Measurements from ENCODE around the gene TUBG2.
"Not testable (repeated sequence)": the region's sequence is repeated elsewhere in the genome, so short reads cannot be mapped to it uniquely, and the experiment has no call there.

The TUBG2 gene

DNA sequence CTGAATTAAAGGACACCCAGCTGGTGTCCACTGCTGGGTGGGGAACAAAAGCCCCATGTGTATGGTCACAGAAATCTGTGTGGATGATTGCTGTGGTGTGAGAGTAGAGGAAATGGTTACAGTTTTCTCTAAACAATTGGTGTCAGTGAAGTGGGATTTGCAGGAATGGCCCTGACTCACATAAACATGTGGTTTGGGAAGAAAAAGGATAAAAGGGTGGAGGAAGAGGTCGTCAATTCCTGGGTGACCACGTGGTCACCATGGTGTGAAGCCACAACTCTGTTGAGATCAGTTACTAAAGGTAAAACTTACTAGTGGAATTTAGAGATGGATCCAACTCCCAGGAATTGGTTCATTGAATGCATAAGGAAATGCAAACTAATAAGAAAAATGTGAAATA is 3.6 kb upstream of the TUBG2 start:
- DNase-seq, result no peak

DNA sequence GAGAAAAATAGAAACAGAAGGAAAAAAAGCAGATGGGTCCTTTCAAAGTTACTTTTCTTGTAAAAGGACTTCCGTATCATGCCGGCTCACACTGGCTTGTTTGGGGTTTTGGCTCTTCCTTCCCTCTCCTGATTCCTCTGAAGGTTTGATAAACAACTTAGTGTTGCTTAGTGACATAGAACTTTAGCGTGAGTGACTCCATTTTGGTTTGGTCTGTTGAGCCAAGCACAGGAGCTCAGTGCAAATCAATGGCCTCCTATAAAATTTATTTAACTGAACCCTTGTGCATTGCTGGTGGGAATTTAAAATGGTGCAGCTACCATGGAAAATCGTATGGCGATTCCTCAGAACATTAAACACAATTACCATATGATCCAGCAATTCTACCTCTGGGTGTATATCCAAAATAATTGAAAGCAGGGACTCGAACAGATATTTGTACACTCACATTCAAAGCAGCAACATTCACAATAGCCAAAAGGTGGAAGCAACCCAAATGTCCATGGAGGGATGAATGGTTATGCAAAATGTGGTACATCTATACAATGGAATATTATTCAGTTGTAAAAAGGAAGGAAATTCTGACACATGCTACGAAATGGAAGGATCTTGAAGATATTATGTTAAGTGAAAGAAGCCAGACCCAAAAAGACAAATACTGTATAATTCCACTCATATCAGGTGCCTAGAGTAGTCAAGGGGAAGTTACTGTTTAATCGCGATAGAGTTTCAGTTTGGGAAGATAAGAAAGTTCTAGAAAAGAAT is 1.1 kb upstream of the TUBG2 start:
- no peak for DNase-seq

DNA sequence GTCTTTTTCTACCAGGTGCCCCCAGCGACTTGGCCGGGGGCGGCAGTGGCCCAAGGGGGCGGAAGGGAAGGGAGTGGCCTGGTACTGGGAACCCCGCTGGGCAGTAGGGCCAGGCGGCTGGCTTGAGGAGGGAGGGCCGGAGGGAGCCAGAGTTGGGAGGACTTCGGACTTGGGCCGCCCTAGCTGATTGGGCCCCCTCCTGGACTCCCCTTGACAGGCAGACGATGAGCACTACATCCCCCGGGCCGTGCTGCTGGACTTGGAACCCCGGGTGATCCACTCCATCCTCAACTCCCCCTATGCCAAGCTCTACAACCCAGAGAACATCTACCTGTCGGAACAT is 819 bp downstream of the TUBG2 start:
- DNase-seq, result not testable (repeated sequence)

DNA sequence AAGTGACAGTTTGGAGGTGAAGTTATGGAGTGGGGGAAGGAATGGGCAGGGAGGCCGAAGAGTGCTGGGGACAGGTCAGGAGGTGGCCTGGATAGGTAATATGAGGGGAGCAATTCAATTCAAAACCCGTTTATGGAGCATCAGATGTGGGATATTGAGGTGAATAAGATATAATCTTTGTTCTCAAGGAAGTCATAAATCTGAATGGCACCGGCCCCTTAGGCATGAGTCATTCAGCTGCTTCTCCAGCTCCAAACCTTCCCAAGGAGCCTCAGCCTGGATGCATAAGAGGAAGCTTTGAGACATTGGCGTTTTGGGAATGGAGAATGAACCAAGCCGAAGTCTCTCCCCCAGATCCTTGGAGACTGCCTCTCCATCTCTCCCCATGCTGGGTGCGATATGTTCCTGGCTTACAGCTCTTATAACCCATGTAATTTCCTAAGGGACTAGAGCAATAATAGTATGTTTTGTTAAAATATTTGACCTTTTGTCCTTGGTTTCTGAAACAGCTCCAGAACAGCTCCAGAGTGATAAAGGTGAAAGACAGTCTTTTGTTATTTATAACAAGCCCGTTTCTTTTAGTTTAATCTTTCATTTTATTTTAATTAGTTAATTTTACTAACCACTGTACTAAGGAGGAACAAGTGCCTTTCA is 1.7 kb downstream of the TUBG2 start:
- DNase-seq, result no peak

DNA sequence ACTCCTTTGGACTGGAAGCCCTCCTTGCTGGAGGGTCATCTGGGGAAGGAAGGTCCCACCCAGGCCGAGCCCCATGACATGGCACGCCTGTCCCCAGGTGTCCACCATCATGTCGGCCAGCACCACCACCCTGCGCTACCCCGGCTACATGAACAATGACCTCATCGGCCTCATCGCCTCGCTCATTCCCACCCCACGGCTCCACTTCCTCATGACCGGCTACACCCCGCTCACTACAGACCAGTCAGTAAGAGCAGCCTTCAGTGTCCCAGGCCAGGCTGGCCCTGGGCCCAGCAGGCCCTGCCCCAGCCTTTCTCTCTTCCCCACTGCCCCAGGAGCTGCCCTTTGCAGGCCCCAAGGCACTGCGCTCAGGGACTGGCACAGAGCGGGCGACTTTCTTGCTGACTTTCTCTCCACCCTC is 6.5 kb downstream of the TUBG2 start:
- no peak for DNase-seq

DNA sequence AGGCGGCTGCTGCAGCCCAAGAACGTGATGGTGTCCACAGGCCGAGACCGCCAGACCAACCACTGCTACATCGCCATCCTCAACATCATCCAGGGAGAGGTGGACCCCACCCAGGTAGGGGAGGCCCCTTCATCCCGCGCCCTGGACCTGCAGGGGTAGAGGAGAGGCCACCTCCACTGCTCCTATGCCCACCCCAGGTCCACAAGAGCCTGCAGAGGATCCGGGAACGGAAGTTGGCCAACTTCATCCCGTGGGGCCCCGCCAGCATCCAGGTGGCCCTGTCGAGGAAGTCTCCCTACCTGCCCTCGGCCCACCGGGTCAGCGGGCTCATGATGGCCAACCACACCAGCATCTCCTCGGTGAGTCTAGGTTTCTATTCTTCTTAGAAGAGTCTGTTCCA is 7.0 kb downstream of the TUBG2 start:
- DNase-seq, result not testable (repeated sequence)

DNA sequence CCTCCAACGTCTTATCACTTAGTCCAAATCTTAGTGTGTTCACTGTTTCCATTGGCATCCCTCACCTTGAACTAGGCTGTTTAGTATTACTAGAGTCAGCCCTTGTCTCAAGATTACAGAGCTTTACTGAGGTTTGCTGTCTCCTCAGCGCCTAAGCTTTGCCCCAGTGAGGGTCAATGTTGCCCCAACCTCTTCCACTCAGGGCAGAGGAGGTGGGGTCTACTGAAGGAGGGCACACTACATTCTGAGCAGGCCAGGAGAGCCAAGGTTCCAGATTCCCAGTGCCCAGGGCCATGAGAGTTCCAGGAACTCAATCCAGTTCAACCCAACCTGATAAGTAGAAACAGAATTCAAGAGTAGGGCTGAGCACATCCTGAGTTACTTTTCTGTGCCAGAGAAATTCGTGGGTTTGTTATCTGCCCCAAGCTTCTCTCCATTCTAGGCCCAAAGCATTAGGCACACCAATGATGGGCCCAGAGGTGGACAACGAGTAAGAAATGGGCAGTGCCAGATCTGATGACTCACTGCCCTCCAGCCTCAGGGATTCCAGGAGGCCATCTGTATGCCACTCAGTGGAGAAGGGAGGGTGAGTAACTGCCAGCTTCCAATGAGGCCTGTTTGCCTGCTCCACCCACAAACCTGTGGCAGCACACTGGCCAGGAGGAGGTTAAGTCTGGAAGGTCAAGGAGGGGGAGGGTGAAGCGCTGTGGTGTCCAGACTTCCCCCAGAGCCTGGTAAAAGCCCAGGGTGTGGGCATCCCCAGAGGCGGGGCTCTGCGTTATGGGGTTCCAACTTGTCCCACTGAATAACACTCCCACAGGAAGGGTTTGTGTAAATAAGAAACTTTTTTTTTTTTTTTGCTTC is 8.2 kb downstream of the TUBG2 start:
- DNase-seq, result no peak

DNA sequence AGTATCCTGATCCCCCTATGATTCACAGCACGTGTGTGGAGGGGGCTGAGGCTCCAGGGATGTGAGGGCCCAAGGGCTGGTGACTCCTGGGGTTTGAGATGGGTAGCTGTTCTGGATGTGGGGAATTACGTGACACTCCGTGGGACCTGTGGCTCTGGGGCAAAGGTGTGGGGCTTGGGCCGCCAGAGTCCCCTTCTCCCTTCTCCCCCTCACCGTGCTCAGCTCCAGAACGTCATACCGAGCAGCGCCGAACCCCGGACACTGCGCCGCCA is 10.6 kb downstream of the TUBG2 start:
- no peak for DNase-seq

DNA sequence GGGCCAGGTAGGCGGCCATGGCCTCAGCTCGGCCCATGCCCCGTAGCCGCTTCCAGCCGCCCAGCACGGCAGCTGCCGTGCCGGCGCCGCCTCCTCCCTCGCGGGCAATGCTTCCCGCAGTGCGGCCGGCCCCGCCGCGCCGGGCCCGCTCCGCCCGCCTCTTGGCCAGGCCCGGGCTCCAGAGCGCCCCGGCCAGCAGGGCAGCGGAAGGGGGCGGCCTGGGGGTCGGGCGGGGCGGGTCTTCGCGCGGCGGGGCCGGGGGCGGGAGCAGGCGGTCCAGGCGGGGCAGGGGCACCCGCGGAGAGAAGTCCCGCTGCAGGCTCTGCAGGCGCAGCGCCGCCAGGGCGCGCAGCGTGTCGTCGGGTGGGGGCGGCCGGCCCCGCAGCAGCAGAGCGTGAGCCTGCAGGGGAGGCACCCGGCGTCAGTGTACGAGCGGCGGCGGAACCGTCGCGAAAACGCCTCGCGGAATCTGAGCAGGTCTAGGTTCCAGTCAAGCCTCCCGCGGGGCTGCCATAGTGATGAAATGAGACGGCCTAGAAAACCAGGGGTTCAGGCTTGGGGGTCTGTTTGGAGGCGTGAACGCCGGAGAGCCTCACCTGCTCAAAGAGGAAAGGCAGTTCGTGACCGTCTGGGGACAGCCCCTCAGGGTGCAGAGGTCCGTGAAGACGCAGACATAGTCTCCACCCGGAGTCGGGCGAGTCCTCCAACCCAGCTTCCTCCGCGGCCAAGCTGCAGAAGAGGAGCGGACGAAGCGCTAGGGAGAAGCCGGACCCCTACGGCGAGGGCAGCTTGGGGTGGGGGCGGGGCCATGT is 11.1 kb downstream of the TUBG2 start:
- no peak for DNase-seq

DNA sequence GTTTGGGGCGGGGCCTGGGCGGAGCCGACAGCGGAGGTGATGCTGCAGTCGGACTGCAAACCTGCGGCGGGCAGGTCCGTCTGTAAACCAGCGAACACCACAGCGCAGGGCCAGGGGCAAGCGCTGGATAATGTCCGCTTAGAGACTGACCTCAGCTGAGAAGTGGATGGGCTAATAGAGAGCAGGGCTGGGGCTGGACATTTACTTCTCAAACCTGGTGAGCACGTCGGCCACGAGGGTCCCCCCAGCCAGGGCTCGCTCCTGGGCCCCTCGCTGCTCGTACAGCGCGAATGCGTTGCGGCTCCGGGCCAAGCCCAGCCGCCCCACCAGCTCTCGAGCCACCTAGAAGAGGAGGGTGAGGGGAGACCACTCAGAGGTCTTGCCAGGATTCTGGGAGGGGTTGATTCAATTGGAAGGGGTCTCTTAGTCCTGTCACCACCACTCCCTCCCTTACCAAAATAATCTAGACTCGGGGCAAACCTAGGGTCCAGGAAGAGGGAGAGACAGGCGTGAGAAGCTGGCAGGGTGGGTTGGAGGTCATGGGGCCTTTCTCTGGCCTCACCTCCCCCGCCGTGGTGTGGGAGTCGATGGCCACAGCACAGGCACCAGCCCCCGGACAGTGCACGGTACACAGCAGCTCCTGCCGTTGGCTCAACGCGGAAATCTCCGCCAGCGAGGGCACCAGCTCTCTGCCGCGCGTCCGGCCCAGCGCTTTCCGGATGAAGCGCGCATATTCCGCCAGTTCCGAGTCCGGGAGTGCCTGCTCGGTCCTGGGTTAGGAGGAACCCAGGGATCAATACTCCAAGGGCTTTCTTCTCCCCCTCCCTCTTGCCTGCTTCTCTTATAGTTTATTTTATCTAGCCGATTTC is 11.9 kb downstream of the TUBG2 start:
- DNase-seq, result no peak

DNA sequence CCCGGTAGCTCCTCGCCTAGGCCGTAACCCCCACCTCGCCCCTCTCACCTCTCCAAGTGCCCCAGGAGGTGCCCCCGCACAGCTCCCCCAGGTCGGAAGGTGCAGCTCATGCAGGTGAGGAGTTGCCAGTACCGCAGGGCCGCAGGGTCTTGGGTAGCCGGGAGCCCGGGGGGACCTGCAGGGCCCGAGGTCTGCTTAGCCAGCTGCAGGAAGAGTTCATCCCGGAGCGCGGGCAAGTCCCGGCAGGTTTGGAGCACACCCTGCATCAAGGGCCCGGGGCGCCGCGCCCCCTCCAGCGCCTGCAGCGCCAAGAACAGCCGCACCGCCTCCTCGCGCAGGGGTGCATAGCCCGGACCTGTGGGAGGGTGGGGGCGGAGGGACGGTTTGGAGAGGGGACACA is 13.0 kb downstream of the TUBG2 start:
- DNase-seq, result no peak

DNA sequence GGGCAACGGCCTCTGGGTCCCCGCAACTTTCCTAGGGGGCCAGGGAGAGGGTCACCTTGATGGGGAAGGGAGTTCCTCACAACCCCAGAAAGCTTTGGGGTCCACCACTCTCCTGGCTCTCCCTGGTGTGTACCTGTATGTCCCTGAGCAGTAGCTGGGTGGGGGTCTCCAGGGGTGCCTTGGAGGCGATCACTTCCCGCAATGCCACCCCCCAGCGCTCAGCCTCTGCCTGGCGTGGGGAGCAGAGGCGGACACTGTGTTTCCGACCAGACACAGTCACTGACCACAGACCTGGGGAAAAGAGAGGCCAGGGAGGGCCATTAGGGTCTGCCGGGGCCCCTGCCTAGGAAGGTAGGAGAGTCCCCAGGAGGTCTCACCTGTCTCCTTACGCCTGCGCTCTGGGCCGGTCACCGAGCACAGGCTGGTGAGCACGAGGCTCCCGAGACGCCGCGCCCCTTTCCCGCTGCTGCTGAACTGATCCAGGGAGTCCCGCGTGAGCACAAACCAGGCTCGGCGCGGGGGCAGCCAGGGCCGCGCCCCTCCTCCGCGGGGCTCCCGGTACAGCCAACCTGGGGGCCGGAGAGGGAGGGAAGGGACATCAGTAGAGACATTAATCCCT is 14.3 kb downstream of the TUBG2 start:
- DNase-seq, result no peak

DNA sequence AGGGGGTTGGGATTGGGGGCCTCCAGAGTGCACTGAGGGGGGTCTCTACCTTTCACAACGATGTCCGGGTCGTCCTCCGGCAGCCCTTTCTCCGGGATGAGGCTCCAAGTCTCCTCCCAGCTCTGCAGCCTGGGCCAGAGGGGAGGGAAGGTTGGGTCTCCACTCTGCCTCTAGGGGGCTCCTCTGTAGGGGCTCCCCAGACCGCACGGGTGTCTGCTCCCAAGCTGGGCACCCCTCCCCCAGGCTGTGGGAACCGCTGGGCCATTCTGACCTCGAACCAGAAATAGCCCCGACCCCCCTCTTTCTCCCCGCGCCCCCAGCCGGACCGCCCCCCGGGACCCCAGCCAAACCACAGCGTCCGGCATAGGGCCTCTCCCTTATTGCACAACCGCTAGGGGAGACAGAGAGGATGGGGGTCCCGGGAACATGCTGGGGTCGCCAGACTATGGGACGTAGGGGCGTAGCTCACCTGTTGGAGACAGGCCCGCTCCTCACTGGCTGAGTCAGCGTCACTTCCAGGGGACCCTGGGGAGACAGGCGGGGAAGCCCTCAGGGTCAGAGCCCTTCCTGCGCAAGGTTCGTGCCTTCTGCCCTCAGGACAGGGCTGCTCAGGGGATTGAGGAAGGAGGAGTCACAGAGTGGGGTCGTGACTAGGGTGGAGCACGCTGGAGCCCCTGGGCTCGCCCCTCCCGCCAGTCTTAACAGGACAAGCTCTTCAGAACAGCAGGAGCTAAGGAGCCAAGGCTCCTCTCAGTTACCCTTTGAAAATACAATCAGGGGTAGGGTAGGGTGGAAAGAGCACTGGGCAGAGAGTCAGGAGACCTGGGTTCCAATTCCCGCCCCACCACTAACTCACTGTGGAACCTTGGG is 15.0 kb downstream of the TUBG2 start:
- no peak for DNase-seq

DNA sequence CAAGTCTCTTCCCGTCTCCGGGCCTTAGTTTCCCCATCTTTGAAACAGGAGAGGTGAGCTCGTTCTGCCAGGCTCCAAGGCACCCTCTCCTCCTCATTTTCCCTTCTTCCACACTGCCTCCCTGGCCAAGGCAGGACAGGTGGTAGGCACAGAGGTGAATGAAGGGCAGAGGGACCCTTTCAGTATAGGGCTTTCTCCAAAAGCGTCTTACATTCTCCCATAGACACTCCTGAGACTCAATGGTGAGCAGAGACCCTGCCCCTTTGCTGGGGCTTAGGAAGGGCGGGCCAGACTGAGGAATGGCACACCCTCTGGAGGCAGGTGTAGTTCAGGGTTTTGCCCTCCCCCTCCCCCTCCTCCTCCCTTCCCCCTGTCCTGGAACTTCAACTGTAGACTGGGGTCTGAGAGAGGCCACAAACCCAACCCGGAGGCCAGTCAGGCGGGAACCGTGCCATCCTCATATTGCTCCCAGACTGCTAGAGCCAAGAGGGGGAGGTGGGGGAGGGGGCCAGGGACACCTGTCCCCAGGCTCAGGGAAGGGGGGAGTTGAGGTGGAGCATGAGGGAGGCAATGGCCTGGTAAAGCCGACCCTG is 15.8 kb downstream of the TUBG2 start:
- DNase-seq, result no peak

DNA sequence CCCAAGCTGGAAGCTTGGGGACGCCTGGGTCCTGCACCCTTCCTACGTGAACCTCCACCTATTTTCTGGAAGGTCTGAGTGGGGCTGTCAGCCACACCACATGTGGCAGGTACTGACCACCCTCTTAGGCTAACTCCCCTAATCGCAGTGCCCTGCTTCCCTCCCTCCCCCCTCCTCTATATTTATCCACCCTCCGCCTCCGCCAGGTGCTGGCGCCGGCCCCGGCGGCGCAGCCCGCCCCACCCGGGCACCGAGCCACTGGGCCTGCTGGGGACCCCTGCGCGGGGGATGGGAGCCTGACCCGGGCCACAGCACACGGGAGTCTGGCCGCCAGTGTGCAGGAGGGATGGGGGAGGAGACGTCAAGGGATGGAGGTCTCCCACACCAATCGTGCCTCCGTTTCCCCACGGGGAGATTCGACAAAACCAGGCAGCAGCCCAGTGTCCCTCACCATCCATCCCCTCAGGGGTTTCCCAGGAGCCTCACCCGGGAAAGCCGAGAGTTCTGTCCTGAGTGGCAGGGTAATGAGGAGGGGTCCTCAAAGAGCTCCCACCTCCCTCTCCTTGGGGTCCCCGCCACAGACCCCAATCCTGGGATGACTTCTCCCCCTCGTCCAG is 16.4 kb downstream of the TUBG2 start:
- DNase-seq, result no peak

DNA sequence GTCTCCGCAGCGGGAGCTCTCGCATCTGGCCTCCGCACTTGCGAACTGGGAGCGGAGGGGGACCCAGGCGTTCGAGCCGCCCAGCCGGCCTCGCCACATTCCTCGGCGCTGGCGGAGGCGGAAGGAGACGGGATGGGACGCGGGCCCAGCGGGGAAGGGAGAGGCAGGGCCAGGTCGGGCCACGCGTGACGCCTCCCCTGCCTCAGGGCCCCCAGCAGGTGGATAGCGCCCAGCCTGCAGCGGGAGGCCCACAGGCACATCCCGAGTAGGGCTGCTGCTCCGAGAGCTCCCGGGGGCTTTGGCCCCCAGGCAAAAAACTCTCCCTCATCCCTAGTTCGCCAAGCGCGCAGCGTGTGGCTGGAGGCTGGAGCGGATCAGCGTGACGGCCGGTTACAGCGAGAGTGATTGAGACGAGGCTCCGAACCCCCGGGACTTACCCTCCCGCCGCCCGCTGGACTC is 16.9 kb downstream of the TUBG2 start:
- DNase-seq, result no peak

DNA sequence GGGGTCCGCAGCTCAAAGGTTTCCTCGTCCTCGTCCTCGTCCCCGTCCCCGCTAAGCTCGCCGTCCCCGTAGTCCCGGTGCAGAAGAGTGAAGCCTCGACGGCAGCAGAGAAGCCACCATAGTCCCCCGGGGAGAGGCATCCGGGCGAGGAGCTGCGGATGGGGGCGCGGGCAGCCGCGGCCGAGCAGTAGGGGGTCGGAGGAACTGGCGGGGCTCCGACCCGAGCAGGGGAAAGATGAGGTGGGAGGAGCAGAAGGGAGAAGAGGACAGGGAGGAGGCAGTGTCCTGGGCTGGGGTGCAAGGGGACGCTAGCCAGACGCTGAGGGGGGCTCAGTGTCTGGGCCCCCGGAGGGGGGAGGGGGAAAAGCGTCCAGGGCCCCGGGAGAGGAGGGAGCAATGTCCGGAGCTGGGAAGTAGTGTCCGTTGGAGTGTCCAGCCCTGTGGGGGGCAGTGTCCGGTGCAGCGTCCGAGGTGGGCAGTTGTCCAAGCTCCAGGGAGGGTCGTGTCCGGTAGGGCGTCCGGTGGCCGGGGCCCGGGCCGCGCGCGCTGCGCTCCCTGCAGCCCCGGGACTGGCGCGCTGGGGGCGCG is 17.4 kb downstream of the TUBG2 start, which contains the start of gene PLEKHH3:
TSS of gene PLEKHH3 (minus strand) at position 571 of the 588 bp plus-strand sequence. CDS start at position 140, 431 bp downstream.
- DNase-seq, result no peak

DNA sequence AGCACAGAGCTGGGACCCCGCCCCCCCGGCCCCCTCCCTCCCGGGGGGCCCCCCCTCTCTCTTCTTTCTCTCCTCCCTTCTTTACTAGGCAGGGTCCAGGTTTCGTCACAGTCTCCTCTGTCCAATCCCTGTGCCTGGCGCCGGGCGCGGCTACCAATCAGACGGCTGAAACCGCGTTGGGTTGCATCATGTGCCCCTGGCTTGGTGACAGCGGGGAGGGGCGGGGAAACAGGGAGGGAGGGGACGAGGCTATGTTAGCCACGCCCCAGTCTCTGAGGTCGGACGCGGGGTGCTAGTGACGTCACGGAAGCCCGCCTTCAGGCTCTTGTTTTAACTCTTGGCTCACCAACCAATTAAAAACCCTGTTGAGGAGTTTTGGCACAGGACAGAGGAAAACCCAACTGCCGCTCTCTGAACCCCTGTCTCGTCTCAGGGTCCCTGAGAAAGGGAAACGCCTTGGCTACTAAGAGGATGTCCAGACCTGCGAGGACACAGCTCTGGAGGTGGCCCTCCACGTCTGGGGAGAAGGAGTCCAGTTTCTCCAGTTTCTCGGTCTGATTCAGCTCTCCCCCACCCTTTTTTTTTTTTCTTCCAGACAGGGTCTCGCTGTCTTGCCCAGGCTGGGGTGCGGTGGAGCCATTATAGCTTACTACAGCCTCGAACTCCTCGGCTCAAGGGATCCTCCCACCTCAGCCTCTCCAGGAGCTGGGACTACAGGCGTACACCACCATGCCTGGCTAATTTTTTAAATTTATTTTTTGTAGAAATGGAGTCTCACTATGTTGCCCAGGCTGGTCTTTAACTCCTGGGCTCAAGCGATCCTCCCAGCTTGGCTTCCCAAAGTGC is 18.2 kb downstream of the TUBG2 start:
- DNase-seq, result peak; percentile 97

Data from SIG-M5 (cell line).